DMS79 (cell line): ENCODE data around the gene KLF17.
A peak's percentile ranks its signal among the peaks of the same experiment; 100 is the strongest.

Experiments
- DNase-seq: peaks from one replicate; lab custom pipeline; 2025; lab: John Stamatoyannopoulos, UW

The KLF17 gene

GRCh38 chr1:44118682-44119081 lies at the start of gene KLF17:
TSS of gene KLF17 (plus strand) at chr1:44118821. CDS start at chr1:44118908, 87 bp downstream.
- no peak for DNase-seq

GRCh38 chr1:44071461-44071860 lies 47.2 kb upstream of the KLF17 start:
- DNase-seq: no peak

GRCh38 chr1:44072204-44072603 lies 46.4 kb upstream of the KLF17 start:
- no peak for DNase-seq

- DNase-seq: no peak
These were observed 45.8 kb upstream of the KLF17 start for GRCh38 chr1:44072821-44073220.

GRCh38 chr1:44073528-44073927 lies 45.1 kb upstream of the KLF17 start:
- no peak for DNase-seq

GRCh38 chr1:44074415-44074814 lies 44.2 kb upstream of the KLF17 start:
- DNase-seq: no peak

- DNase-seq: no peak
These were observed 42.6 kb upstream of the KLF17 start for GRCh38 chr1:44076066-44076465.

GRCh38 chr1:44077421-44077820 lies 41.2 kb upstream of the KLF17 start:
- DNase-seq: no peak

GRCh38 chr1:44078104-44078503 lies 40.5 kb upstream of the KLF17 start:
- DNase-seq: no peak

GRCh38 chr1:44079566-44079965 lies 39.1 kb upstream of the KLF17 start:
- DNase-seq: no peak

GRCh38 chr1:44084998-44085675 lies 33.5 kb upstream of the KLF17 start:
- DNase-seq: no peak

- peak; percentile 90 for DNase-seq
These were observed 31.7 kb upstream of the KLF17 start for GRCh38 chr1:44086692-44087474.

GRCh38 chr1:44089371-44090048 lies 29.1 kb upstream of the KLF17 start:
- no peak for DNase-seq

- no peak for DNase-seq
These were observed 28.0 kb upstream of the KLF17 start for GRCh38 chr1:44090429-44091252.

GRCh38 chr1:44094047-44094446 lies 24.6 kb upstream of the KLF17 start:
- no peak for DNase-seq

GRCh38 chr1:44100183-44100868 lies 18.3 kb upstream of the KLF17 start:
- DNase-seq: no peak

GRCh38 chr1:44101328-44101727 lies 17.3 kb upstream of the KLF17 start:
- DNase-seq: no peak

GRCh38 chr1:44103270-44104131 lies 15.1 kb upstream of the KLF17 start:
- DNase-seq: no peak

GRCh38 chr1:44105810-44106209 lies 12.8 kb upstream of the KLF17 start:
- no peak for DNase-seq

- no peak for DNase-seq
These were observed 10.4 kb upstream of the KLF17 start for GRCh38 chr1:44108241-44108640.

- DNase-seq: no peak
These were observed 9.7 kb upstream of the KLF17 start for GRCh38 chr1:44108971-44109370.
